ENCODE data around the gene CYP27C1. TPM values are rescaled to one million over a fixed set of nuclear protein-coding genes. Genes with fewer than 3 reads are reported as not detected.

Gene CYP27C1
- total and polyA plus RNA-seq, 2 of the 13 experiments (the other 11 are each of a cell fraction or from before 2014, with no cell fraction given) = not detected

- peak; percentile 47 for TF ChIP-seq CTCF (CRISPR knock-in tag; IDR thresholded peaks at IDR 0.05)
Observed at GRCh38 chr2:127157651-127158485, 62.2 kb downstream of the CYP27C1 start (continued).

- WGBS (ENCODE audit: low lambda C conversion rate) = 22% methylated on average over 6 of the region's 6 CpGs
- no peak for FAIRE-seq
- CTCF ChIA-PET (ENCODE audit: low intra/inter-chr PET ratio, low total read pairs) = no interaction called here
- TF ChIP-seq PHB2 (IDR thresholded peaks at IDR 0.05; ENCODE audit: partially characterized antibody) (no peak), STAT5B (CRISPR knock-in tag; IDR thresholded peaks at IDR 0.05) (no peak), ZNF251 (CRISPR knock-in tag; IDR thresholded peaks at IDR 0.05) (no peak), THAP9 (CRISPR knock-in tag; IDR thresholded peaks at IDR 0.05; ENCODE audit: borderline replicate concordance) (no peak), CENPBD1 (CRISPR knock-in tag; IDR thresholded peaks at IDR 0.05; ENCODE audit: borderline replicate concordance, low read depth) (no peak), FOXA1 (IDR thresholded peaks at IDR 0.05) (no peak), FOXA1 (CRISPR knock-in tag; IDR thresholded peaks at IDR 0.05) (no peak), MEIS2 (CRISPR knock-in tag; IDR thresholded peaks at IDR 0.05) (no peak), ZBTB1 (CRISPR knock-in tag; IDR thresholded peaks at IDR 0.05; ENCODE audit: borderline replicate concordance) (no peak), HNF1B (CRISPR knock-in tag; IDR thresholded peaks at IDR 0.05) (no peak), ELF3 (CRISPR knock-in tag; IDR thresholded peaks at IDR 0.05) (no peak), CSRNP1 (CRISPR knock-in tag; IDR thresholded peaks at IDR 0.05) (no peak), ZNF773 (CRISPR knock-in tag; IDR thresholded peaks at IDR 0.05; ENCODE audit: borderline replicate concordance) (no peak)
Observed at GRCh38 chr2:127157114-127157513, 63.0 kb downstream of the CYP27C1 start.

More at GRCh38 chr2:127157114-127157513, 63.0 kb downstream of the CYP27C1 start:
- BruUV-seq (replicated peaks) = no TSS peak
- in situ Hi-C loops (cut with HindIII; ENCODE audit: extremely low pct_ligation_motif_present, low pct_unique_long_range_greater_than_20kb) (no loop called here), intact Hi-C loops (cut with micrococcal nuclease; ENCODE audit: unreplicated experiment) (no loop called here)
- no peak overlapping the region for H3K9ac ChIP-seq (ENCODE audit: insufficient read depth, low read depth, low read length)
- no peaks in the 10 kb centered on the region for H3K9me3 ChIP-seq (ENCODE audit: low read length)
- no peak overlapping the region for H3K4me3 ChIP-seq (replicated peaks in 1 of 3; ENCODE audit: insufficient read depth in 1 of 3, low read depth in 2 of 3, low read length in 3 of 3)
- no peaks in the 10 kb centered on the region for H3K79me2 ChIP-seq (ENCODE audit: insufficient read depth, low read length)
- H3K27me3 ChIP-seq (ENCODE audit: control insufficient read depth in 1 of 2, insufficient read depth in 2 of 2, low read length in 2 of 2) = peaks cover 0 to 26% of the 10 kb centered on the region in 2 experiments; a peak in 2 of 5 replicates
- POLR2A ChIA-PET = no interaction called here
- no peaks in the 10 kb centered on the region for H3K4me1 ChIP-seq (ENCODE audit: insufficient read depth, low read length)
- no peaks in the 10 kb centered on the region for H4K20me1 ChIP-seq (ENCODE audit: insufficient read depth, low read length)
- no peak for DNase-seq (ENCODE audit: low spot score)
- 0 out of 2 replicates have a peak overlapping the region, but pooled peaks have one; percentile 5 for H3K4me2 ChIP-seq (ENCODE audit: low read depth, low read length)
- no peak overlapping the region for H3K27ac ChIP-seq (ENCODE audit: extremely low read length, insufficient read depth, low read length)
- ATAC-seq = no peak
- no peaks in the 10 kb centered on the region for H3K36me3 ChIP-seq (replicated peaks in 1 of 2; ENCODE audit: control insufficient read depth in 1 of 2, insufficient read depth in 2 of 2, low read length in 2 of 2)
- no peak overlapping the region for H2AFZ ChIP-seq (ENCODE audit: low read length)

Measured in HepG2 (cell line).